Prostate gland (tissue), 2 donors: ENCODE results near the gene TAGLN. TPM values are rescaled to one million over a fixed set of nuclear protein-coding genes. Genes with fewer than 3 reads are reported as not detected.

Source experiments
- DNase-seq: peaks from one replicate; pipeline ENCODE4 v3.0.0-alpha.2; 2019; ENCODE audit warnings: low spot score
- H3K27ac ChIP-seq, 2 donors: fragments of 200-600 bp; sonication (generic); 2 replicates each; pipeline ENCODE4 v1.5.1; 2017 to 2019
- H3K27me3 ChIP-seq: fragments of 200-600 bp; sonication (generic); replicated peaks from 2 replicates; pipeline ENCODE4 v1.5.1; 2019; ENCODE audit not compliant: insufficient read depth
- H3K36me3 ChIP-seq, 2 donors: fragments of 200-600 bp; sonication (generic); 1 replicate in 1 of 2; 2 replicates in 1 of 2; pipeline versions ENCODE4 v1.5.1 to v1.8.1; 2017 to 2019
- H3K4me1 ChIP-seq: fragments of 200-600 bp; sonication (generic); replicated peaks from 2 replicates; pipeline ENCODE4 v1.5.1; 2019
- H3K4me3 ChIP-seq, 2 donors: fragments of 200-600 bp; sonication (generic); 2 replicates each; pipeline ENCODE4 v1.5.1; 2017 to 2019
- H3K9me3 ChIP-seq: fragments of 200-600 bp; sonication (generic); 2 replicates; pipeline ENCODE4 v1.5.1; 2017
- CTCF ChIP-seq, 4 experiments: fragments of 200-600 bp in 2 of 4; fragments of 450-650 bp in 2 of 4; sonication (generic) in 2 of 4; IDR thresholded peaks; 1 replicate in 3 of 4; 2 replicates in 1 of 4; pipeline ENCODE4 v1.5.1; 2016 to 2019; ENCODE audit warnings: antibody characterized with exemption in 4 of 4, mild to moderate bottlenecking in 2 of 4, moderate library complexity in 2 of 4
- POLR2A ChIP-seq: fragments of 450-650 bp; IDR thresholded peaks from one replicate; pipeline ENCODE4 v1.6.1; 2016; ENCODE audit warnings: antibody characterized with exemption, mild to moderate bottlenecking
- POLR2AphosphoS5 ChIP-seq: sonication (generic); formaldehyde crosslinking; IDR thresholded peaks from one replicate; pipeline ENCODE4 v1.6.1; 2017; ENCODE audit warnings: antibody characterized with exemption
- WGBS: methylation state at CpG from one replicate; pipeline ENCODE4 v1.1.5; 2018; 5-methylcytosine and 5-hydroxymethylcytosine counted together
- intact Hi-C: fragments of 100-400 bp; cut with DNase I; formaldehyde crosslinking; loops from one replicate; pipeline ENCODE4 v1.14.2; 2022
- total RNA-seq, 2 donors: library from RNA; depleted of rRNA; stranded (reverse); fragments of >200 nt; gene quantifications; one replicate each; pipeline ENCODE4 v1.1.0, GENCODE V29; 2016

Gene TAGLN
- total RNA-seq, 2 donors from 2014 or later: 2,153 to 2,440 TPM

- WGBS: 87% methylated on average over 4 of the region's 4 CpGs
Observed at GRCh38 chr11:117195258-117195657, 3.9 kb upstream of the TAGLN start.

GRCh38 chr11:117195761-117196160 is 3.4 kb upstream of the TAGLN start:
- peak overlapping the region in 1 of 2 donors; percentile 82 for H3K27ac ChIP-seq

More at GRCh38 chr11:117195258-117195657, 3.9 kb upstream of the TAGLN start:
- DNase-seq: no peak
- Histone ChIP-seq H3K4me3 (no peak overlapping the region), H3K27me3 (no peaks in the 10 kb centered on the region), H3K27ac (peak overlapping the region in 1 of 2 donors; percentile 12), H3K4me1 (peaks cover 10% of the 10 kb centered on the region), H3K36me3 (peaks cover 9 to 34% of the 10 kb centered on the region in 2 donors), H3K9me3 (no peaks in the 10 kb centered on the region)
- TF ChIP-seq POLR2A (no peak), CTCF (IDR thresholded peaks at IDR 0.05) (no peak), POLR2AphosphoS5 (no peak)
- intact Hi-C loops: no loop called here

GRCh38 chr11:117197006-117197405 is 2.2 kb upstream of the TAGLN start:
- H3K4me1 ChIP-seq: peaks cover 10% of the 10 kb centered on the region
- H3K9me3 ChIP-seq: no peaks in the 10 kb centered on the region
- peak overlapping the region; percentile 82 to 83 for H3K27ac ChIP-seq
- intact Hi-C loops: no loop called here
- TF ChIP-seq POLR2AphosphoS5 (no peak), POLR2A (no peak), CTCF (IDR thresholded peaks at IDR 0.05) (no peak)
- WGBS: 91% methylated on average over 7 of the region's 7 CpGs
- no peaks in the 10 kb centered on the region for H3K27me3 ChIP-seq
- no peak for DNase-seq
- H3K4me3 ChIP-seq: no peak overlapping the region
- H3K36me3 ChIP-seq: peaks cover 4 to 26% of the 10 kb centered on the region in 2 donors

More at GRCh38 chr11:117195761-117196160, 3.4 kb upstream of the TAGLN start:
- H3K4me3 ChIP-seq: no peak overlapping the region
- H3K4me1 ChIP-seq: peaks cover 10% of the 10 kb centered on the region
- H3K36me3 ChIP-seq: peaks cover 7 to 29% of the 10 kb centered on the region in 2 donors
- no peak for DNase-seq
- H3K9me3 ChIP-seq: no peaks in the 10 kb centered on the region
- H3K27me3 ChIP-seq: no peaks in the 10 kb centered on the region
- TF ChIP-seq POLR2A (no peak), POLR2AphosphoS5 (no peak), CTCF (IDR thresholded peaks at IDR 0.05) (no peak)
- intact Hi-C loops: no loop called here
- 89% methylated on average over 19 of the region's 19 CpGs for WGBS

- intact Hi-C loops: loop anchor here (2.0 kb wide), 1 partner anchor 23 kb away; no protein-coding TSS in a partner anchor
- 41% methylated on average over 17 of the region's 17 CpGs for WGBS
- H3K4me3 ChIP-seq: peak overlapping the region in 1 of 2 donors; percentile 36
Observed at GRCh38 chr11:117197516-117198456, 1.4 kb upstream of the TAGLN start.

More at GRCh38 chr11:117197516-117198456, 1.4 kb upstream of the TAGLN start:
- Histone ChIP-seq H3K27me3 (no peaks in the 10 kb centered on the region), H3K9me3 (no peaks in the 10 kb centered on the region), H3K4me1 (peaks cover 10% of the 10 kb centered on the region), H3K27ac (peak overlapping the region; percentile 82 to 83), H3K36me3 (peaks cover 2 to 19% of the 10 kb centered on the region in 2 donors)
- peak; percentile 58 for DNase-seq
- peak; percentile 49 for TF ChIP-seq POLR2AphosphoS5
- TF ChIP-seq CTCF (IDR thresholded peaks at IDR 0.05): peak in 3 of 4 experiments; percentile 34 to 54 (median 48)
- no peak for TF ChIP-seq POLR2A
